ENCODE data around the gene CENPC. TPM values are rescaled to one million over a fixed set of nuclear protein-coding genes. Genes with fewer than 3 reads are reported as not detected.

CENPC gene
- total and polyA plus RNA-seq, 2 experiments from 2014 or later, result 21.6 to 24.5 TPM

- Histone ChIP-seq H4K20me1 (replicated peaks; ENCODE audit: insufficient read depth) (no peaks in the 10 kb centered on the region), H3K27me3 (ENCODE audit: insufficient read depth) (no peaks in the 10 kb centered on the region), H3K79me2 (replicated peaks; ENCODE audit: insufficient read depth) (no peaks in the 10 kb centered on the region), H3K36me3 (ENCODE audit: insufficient read depth) (no peaks in the 10 kb centered on the region), H3K9me2 (ENCODE audit: insufficient read depth) (no peaks in the 10 kb centered on the region), H3K4me2 (no peak overlapping the region), H3K27ac (ENCODE audit: low read depth) (no peak overlapping the region), H2AFZ (no peak overlapping the region), H3F3A (replicated peaks; ENCODE audit: low read depth) (no peaks in the 10 kb centered on the region), H3K4me3 (no peak overlapping the region), H3K4me1 (ENCODE audit: insufficient read depth) (no peaks in the 10 kb centered on the region; the same call in 1 of the 2 replicates)
- Mint-ChIP-seq H3K27me3 (ENCODE audit: insufficient read depth, low read depth, poor library complexity) (peaks cover 1% of the 10 kb centered on the region), H3K4me1 (peaks cover 4% of the 10 kb centered on the region), H3K36me3 (ENCODE audit: low read depth) (peaks cover 14% of the 10 kb centered on the region), H3K4me3 (no peak overlapping the region), H3K27ac (no peak overlapping the region), H3K9me3 (peaks cover 4% of the 10 kb centered on the region)
- DNase-seq (ENCODE audit: low spot score) (no peak), ATAC-seq (no peak)
- TF ChIP-seq ZNF462 (CRISPR knock-in tag; IDR thresholded peaks at IDR 0.05) (no peak), EZH2 (IDR thresholded peaks at IDR 0.05; ENCODE audit: low read depth, unreplicated experiment) (no peak), JUNB (IDR thresholded peaks at IDR 0.05; ENCODE audit: unreplicated experiment) (no peak), ZNF331 (CRISPR knock-in tag; IDR thresholded peaks at IDR 0.05; ENCODE audit: low read depth) (no peak), STAT1 (IDR thresholded peaks at IDR 0.05; ENCODE audit: unreplicated experiment) (no peak), CREB1 (CRISPR knock-in tag; IDR thresholded peaks at IDR 0.05; ENCODE audit: low read depth) (no peak), REST (IDR thresholded peaks at IDR 0.05; ENCODE audit: unreplicated experiment) (no peak), ZNF114 (CRISPR knock-in tag; IDR thresholded peaks at IDR 0.05) (no peak), POLR2AphosphoS5 (IDR thresholded peaks at IDR 0.05; ENCODE audit: low read depth) (no peak), ETS1 (IDR thresholded peaks at IDR 0.05) (no peak)
Measured at GRCh38 chr4:67460574-67460973, 84.7 kb downstream of the CENPC start.
